ENCODE measurements around the gene GAS5.

Gene GAS5

GRCh38 chr1:173823781-173824314 lies 43.9 kb downstream of the GAS5 start:
- DNase-seq, result no peak

- DNase-seq, result no peak
These were observed 46.1 kb downstream of the GAS5 start for GRCh38 chr1:173821680-173822079.

- DNase-seq, result no peak
These were observed 49.3 kb downstream of the GAS5 start for GRCh38 chr1:173818459-173818858.
